Upper lobe of left lung (tissue), 6 donors: Measurements from ENCODE around the gene SSR3. TPM values are rescaled to one million over a fixed set of nuclear protein-coding genes. Genes with fewer than 3 reads are reported as not detected.
"Not testable (repeated sequence)": the region's sequence is repeated elsewhere in the genome, so short reads cannot be mapped to it uniquely, and the experiment has no call there.

ENCODE experiments used
- ATAC-seq, 2 donors: fragments of 200-7000 bp; cut with Tn5 transposase; one replicate each; pipeline ENCODE4 v1.9.1; 2022; ENCODE audit warnings: mild to moderate bottlenecking in 2 of 2, moderate library complexity in 2 of 2; ENCODE audit not compliant: low FRiP score in 2 of 2
- DNase-seq, 2 donors: peaks; one replicate each; pipeline ENCODE4 v3.0.0-alpha.2; 2019 to 2020
- H3K27ac ChIP-seq, 4 donors: fragments of 200-600 bp; sonication (generic); one replicate each; pipeline ENCODE4 v1.5.1; 2016 to 2019
- H3K27me3 ChIP-seq, 4 donors: fragments of 200-600 bp; sonication (generic); one replicate each; pipeline ENCODE4 v1.5.1; 2017 to 2019
- H3K36me3 ChIP-seq, 4 donors: fragments of 200-600 bp; sonication (generic); one replicate each; pipeline ENCODE4 v1.5.1; 2016 to 2019
- H3K4me1 ChIP-seq, 4 donors: fragments of 200-600 bp; sonication (generic); one replicate each; pipeline ENCODE4 v1.5.1; 2018 to 2019
- H3K4me3 ChIP-seq, 4 donors: fragments of 200-600 bp; sonication (generic); one replicate each; pipeline ENCODE4 v1.5.1; 2017 to 2019; ENCODE audit warnings: mild to moderate bottlenecking in 2 of 4, moderate library complexity in 1 of 4
- H3K9me3 ChIP-seq, 4 donors: fragments of 200-600 bp; sonication (generic); one replicate each; pipeline ENCODE4 v1.5.1; 2018 to 2019
- EP300 ChIP-seq, 4 donors: sonication (generic); formaldehyde crosslinking; IDR thresholded peaks; one replicate each; pipeline ENCODE4 v1.5.1; 2017; ENCODE audit warnings: antibody characterized with exemption in 4 of 4, control low read depth in 2 of 4
- POLR2A ChIP-seq, 4 donors: fragments of 450-650 bp; IDR thresholded peaks; one replicate each; pipeline ENCODE4 v1.5.1; 2016 to 2017; ENCODE audit warnings: antibody characterized with exemption in 4 of 4, mild to moderate bottlenecking in 2 of 4
- POLR2AphosphoS5 ChIP-seq, 2 donors: sonication (generic); formaldehyde crosslinking; IDR thresholded peaks; one replicate each; pipeline ENCODE4 v1.5.1; 2017; ENCODE audit warnings: antibody characterized with exemption in 2 of 2
- WGBS, 2 donors: methylation state at CpG; one replicate each; pipeline ENCODE4 v1.1.5; 2017 to 2018; 5-methylcytosine and 5-hydroxymethylcytosine counted together
- total RNA-seq, 6 donors: library from RNA; depleted of rRNA in 4 of 6; stranded (reverse); fragments of >200 nt in 4 of 6; gene quantifications; one replicate each; pipeline versions ENCODE4 v1.1.0 to v1.2.1, GENCODE V29; 2016 to 2021
- TF ChIP-seq, protein P1 (sequence below), 6 experiments: fragments of 450-650 bp in 4 of 6; fragments of 200-600 bp in 2 of 6; sonication (generic) in 2 of 6; IDR thresholded peaks; one replicate each; pipeline ENCODE4 v1.5.1; 2016 to 2019; ENCODE audit warnings: antibody characterized with exemption in 6 of 6
- donor health status: DM: no; HTN: no; CAD: no; lungs with moderate emphysema.
- donor health status: DM: no; HTN: yes; CAD: no; lungs with severe emphysema.

SSR3 gene
- total RNA-seq, 6 donors from 2014 or later, result 25.1 to 178 (median 132) TPM

DNA sequence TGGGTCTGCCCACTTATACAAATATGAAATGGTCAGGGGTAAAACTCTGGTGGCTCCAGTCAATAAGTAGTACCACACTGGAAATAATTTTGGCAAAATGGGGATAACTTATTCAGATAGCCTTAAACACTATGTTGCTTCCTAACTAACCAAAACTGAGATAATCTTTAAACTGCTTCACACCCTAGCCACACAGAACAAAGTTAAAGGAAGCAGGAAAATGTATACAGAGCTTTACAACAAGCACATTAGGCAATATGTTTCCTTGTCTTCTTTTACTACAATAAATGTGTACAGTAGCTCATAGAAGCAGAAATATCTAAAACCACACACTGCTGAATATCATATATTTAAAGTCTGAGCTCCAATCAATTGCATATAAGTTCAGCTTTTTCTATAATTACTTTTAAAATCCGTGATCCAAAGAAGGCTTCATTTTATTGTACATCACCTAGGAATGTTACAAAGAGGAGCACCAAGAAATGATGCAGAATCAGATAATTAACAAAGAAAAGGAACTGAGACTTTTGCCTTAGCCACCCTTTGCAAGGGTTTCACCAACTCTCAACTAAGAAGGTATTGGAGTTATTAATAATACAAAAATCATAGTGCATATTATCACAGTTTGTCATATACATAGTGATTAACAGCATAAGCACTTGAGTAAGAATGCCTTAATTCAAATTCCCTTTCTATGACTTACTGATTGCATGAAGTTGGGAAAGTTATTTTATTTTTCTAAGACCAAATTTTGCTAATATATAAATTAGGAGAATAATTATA is 9.2 kb upstream of the SSR3 start:
- H3K27me3 ChIP-seq, result no peaks in the 10 kb centered on the region
- 67% methylated on average over 1 of the region's 1 CpG for WGBS, 2 donors
- H3K4me3 ChIP-seq, result no peak overlapping the region
- no peak overlapping the region for H3K27ac ChIP-seq
- H3K9me3 ChIP-seq, result no peaks in the 10 kb centered on the region
- no peaks in the 10 kb centered on the region for H3K4me1 ChIP-seq
- ATAC-seq, result no peak
- no peaks in the 10 kb centered on the region for H3K36me3 ChIP-seq
- no peak for DNase-seq
- no peak for TF ChIP-seq POLR2A (IDR thresholded peaks at IDR 0.05)
- TF ChIP-seq, protein P1, sequence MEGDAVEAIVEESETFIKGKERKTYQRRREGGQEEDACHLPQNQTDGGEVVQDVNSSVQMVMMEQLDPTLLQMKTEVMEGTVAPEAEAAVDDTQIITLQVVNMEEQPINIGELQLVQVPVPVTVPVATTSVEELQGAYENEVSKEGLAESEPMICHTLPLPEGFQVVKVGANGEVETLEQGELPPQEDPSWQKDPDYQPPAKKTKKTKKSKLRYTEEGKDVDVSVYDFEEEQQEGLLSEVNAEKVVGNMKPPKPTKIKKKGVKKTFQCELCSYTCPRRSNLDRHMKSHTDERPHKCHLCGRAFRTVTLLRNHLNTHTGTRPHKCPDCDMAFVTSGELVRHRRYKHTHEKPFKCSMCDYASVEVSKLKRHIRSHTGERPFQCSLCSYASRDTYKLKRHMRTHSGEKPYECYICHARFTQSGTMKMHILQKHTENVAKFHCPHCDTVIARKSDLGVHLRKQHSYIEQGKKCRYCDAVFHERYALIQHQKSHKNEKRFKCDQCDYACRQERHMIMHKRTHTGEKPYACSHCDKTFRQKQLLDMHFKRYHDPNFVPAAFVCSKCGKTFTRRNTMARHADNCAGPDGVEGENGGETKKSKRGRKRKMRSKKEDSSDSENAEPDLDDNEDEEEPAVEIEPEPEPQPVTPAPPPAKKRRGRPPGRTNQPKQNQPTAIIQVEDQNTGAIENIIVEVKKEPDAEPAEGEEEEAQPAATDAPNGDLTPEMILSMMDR (IDR thresholded peaks at IDR 0.05), result no peak
- no peak for TF ChIP-seq POLR2AphosphoS5 (IDR thresholded peaks at IDR 0.05)
- no peak for TF ChIP-seq EP300 (IDR thresholded peaks at IDR 0.05)

DNA sequence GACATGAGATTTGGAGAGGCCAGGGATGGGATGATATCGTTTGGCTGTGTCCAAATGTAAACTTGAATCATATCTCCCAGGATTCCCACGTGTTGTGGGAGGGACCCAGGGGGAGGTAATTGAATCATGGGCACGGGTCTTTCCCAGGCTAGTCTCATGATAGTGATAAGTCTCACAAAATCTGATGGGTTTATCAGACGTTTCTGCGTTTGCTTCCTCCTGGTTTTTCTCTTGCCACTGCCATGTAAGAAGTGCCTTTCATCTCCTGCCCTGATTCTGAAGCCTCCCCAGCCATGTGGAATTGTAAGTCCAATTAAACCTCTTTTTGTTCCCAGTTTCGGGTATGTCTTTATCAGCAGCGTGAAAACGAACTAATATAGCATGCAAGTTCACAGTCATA is 7.6 kb upstream of the SSR3 start:
- WGBS, 2 donors, result 77 to 86% methylated on average over 8 of the region's 8 CpGs

DNA sequence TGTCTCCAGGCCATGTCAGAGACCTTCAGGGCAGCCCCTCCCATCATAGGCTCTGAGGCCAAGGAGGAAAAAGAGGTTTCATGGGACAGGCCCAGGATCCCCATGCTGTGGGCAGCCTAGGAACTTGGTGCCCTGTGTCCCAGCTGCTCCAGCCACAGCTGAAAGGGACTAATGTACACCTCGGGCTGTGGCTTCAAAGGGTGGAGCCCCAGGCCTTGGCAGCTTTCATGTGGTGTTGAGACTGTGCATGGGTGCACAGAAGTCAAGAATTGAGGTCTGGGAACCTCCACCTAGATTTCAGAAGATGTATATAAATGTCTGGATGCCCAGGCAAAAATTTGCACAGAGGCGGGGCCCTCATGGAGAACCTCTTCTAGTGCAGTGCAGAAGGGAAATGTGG is 6.6 kb upstream of the SSR3 start:
- no peaks in the 10 kb centered on the region for H3K4me1 ChIP-seq
- H3K9me3 ChIP-seq, result no peaks in the 10 kb centered on the region
- H3K27ac ChIP-seq, result no peak overlapping the region
- ATAC-seq (no peak), DNase-seq (no peak)
- H3K36me3 ChIP-seq, result no peaks in the 10 kb centered on the region
- no peak overlapping the region for H3K4me3 ChIP-seq
- no peak for TF ChIP-seq EP300 (IDR thresholded peaks at IDR 0.05)
- no peak for TF ChIP-seq POLR2A (IDR thresholded peaks at IDR 0.05)
- TF ChIP-seq POLR2AphosphoS5 (IDR thresholded peaks at IDR 0.05), result no peak
- TF ChIP-seq, protein P1 (IDR thresholded peaks at IDR 0.05), result no peak
- WGBS, 2 donors, result 67 to 78% methylated on average over 2 of the region's 2 CpGs
- H3K27me3 ChIP-seq, result no peaks in the 10 kb centered on the region

More for the DNA sequence above, 7.6 kb upstream of the SSR3 start:
- not testable (repeated sequence) for H3K4me3 ChIP-seq, H3K27ac ChIP-seq, H3K27me3 ChIP-seq, ATAC-seq, DNase-seq, H3K9me3 ChIP-seq, H3K36me3 ChIP-seq, H3K4me1 ChIP-seq

DNA sequence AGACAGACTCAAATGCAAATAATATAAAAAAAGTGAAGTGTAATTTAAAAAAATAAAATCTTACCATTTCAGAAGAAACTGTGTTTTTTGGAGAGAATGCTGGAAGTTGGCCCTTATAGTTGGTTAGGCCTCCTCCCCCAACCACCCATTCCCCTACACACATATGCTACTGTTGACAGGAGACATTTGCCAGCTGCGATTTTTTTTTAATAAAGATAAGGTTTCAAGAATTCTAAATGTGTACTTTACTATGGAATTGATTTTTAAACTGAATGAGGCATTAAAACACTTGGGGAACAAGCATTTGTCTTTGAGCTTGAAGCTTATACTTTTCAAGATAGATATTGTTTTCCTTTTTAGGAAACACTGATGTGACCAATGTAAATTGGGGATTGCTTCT is 4.4 kb upstream of the SSR3 start:
- WGBS, 2 donors, result 43 to 63% methylated on average over 1 of the region's 1 CpG

DNA sequence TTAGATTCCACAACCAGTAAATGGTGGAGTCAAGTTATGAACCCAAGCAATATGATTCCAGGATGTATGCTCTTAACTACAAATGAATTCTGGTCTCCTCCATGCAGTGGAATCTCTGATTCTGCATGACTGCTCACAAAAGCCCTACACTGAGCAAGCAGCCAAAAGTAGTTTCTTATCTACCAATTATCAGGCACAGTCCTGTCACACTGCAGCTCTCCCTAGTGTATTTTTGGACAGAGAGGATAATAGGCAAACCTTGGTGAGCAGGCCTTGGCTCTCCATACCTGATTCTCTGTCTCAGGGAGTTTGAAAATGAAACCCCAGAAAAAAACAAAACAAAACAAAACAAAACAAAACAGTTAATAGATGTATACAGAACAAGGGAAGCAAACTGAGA is 3.5 kb upstream of the SSR3 start:
- H3K4me1 ChIP-seq, result peaks cover 7 to 9% (median 8%) of the 10 kb centered on the region in 4 donors
- H3K27me3 ChIP-seq, result no peaks in the 10 kb centered on the region
- no peak overlapping the region for H3K4me3 ChIP-seq
- TF ChIP-seq, protein P1 (IDR thresholded peaks at IDR 0.05), result no peak
- TF ChIP-seq POLR2A (IDR thresholded peaks at IDR 0.05), result no peak
- TF ChIP-seq POLR2AphosphoS5 (IDR thresholded peaks at IDR 0.05), result no peak
- TF ChIP-seq EP300 (IDR thresholded peaks at IDR 0.05), result no peak
- H3K27ac ChIP-seq, result no peak overlapping the region
- no peaks in the 10 kb centered on the region for H3K9me3 ChIP-seq
- H3K36me3 ChIP-seq, result no peaks in the 10 kb centered on the region
- DNase-seq (no peak), ATAC-seq (no peak)

More for the DNA sequence above, 4.4 kb upstream of the SSR3 start:
- DNase-seq (no peak), ATAC-seq (no peak)
- Histone ChIP-seq H3K4me1 (peaks cover 0 to under 1% (median 0%) of the 10 kb centered on the region in 4 donors), H3K27me3 (no peaks in the 10 kb centered on the region), H3K9me3 (no peaks in the 10 kb centered on the region), H3K4me3 (no peak overlapping the region), H3K36me3 (no peaks in the 10 kb centered on the region), H3K27ac (no peak overlapping the region)
- TF ChIP-seq POLR2AphosphoS5 (IDR thresholded peaks at IDR 0.05), result no peak
- TF ChIP-seq, protein P1 (IDR thresholded peaks at IDR 0.05), result no peak
- TF ChIP-seq EP300 (IDR thresholded peaks at IDR 0.05), result no peak
- TF ChIP-seq POLR2A (IDR thresholded peaks at IDR 0.05), result no peak
